Activated CD4-positive, alpha-beta T cell treated with anti-CD3 and anti-CD28 coated beads, Interleukin-2, Interleukin-4, amounts not matched to agents 100 ng/mL and 50 ng/mL, durations not matched to agents 16 hours and 8 hours (primary cell): ENCODE measurements around the gene LRRC32.
"Not testable (repeated sequence)": the region's sequence is repeated elsewhere in the genome, so short reads cannot be mapped to it uniquely, and the experiment has no call there.

Source experiments
- DNase-seq: peaks from one replicate; pipeline ENCODE4 v3.0.0-alpha.2; 2020; ENCODE audit warnings: low spot score

LRRC32 gene

GRCh38 chr11:76628408-76628947 lies 42.1 kb downstream of the LRRC32 start:
- DNase-seq = no peak

- DNase-seq = no peak
Observed at GRCh38 chr11:76627606-76628005, 42.9 kb downstream of the LRRC32 start.

- peak; percentile 76 for DNase-seq
Observed at GRCh38 chr11:76626921-76627401, 43.6 kb downstream of the LRRC32 start.

- DNase-seq = no peak
Observed at GRCh38 chr11:76626266-76626665, 44.3 kb downstream of the LRRC32 start.

GRCh38 chr11:76625472-76626186 lies 44.9 kb downstream of the LRRC32 start:
- no peak for DNase-seq

GRCh38 chr11:76624500-76625379 lies 45.8 kb downstream of the LRRC32 start:
- no peak for DNase-seq

- no peak for DNase-seq
Observed at GRCh38 chr11:76623884-76624419, 46.6 kb downstream of the LRRC32 start.

- DNase-seq = no peak
Observed at GRCh38 chr11:76623171-76623883, 47.2 kb downstream of the LRRC32 start.

GRCh38 chr11:76622493-76623094 lies 48.0 kb downstream of the LRRC32 start:
- no peak for DNase-seq

- DNase-seq = no peak
Observed at GRCh38 chr11:76621868-76622267, 48.7 kb downstream of the LRRC32 start.

GRCh38 chr11:76621466-76621865 lies 49.1 kb downstream of the LRRC32 start:
- DNase-seq = no peak

GRCh38 chr11:76620489-76620888 lies 50.1 kb downstream of the LRRC32 start:
- DNase-seq = no peak

- DNase-seq = not testable (repeated sequence)
Observed at GRCh38 chr11:76619801-76620200, 50.7 kb downstream of the LRRC32 start.

GRCh38 chr11:76617553-76618265 lies 52.8 kb downstream of the LRRC32 start:
- DNase-seq = no peak

GRCh38 chr11:76616676-76617552 lies 53.6 kb downstream of the LRRC32 start:
- no peak for DNase-seq

- no peak for DNase-seq
Observed at GRCh38 chr11:76615950-76616349, 54.6 kb downstream of the LRRC32 start.

- no peak for DNase-seq
Observed at GRCh38 chr11:76614471-76615179, 55.9 kb downstream of the LRRC32 start.

- no peak for DNase-seq
Observed at GRCh38 chr11:76613901-76614300, 56.6 kb downstream of the LRRC32 start.

- no peak for DNase-seq
Observed at GRCh38 chr11:76612226-76612625, 58.3 kb downstream of the LRRC32 start.
